GM21390 (cell line): ENCODE data around the gene RRP1B.
A peak's percentile ranks its signal among the peaks of the same experiment; 100 is the strongest.

Source experiments
- ATAC-seq: cut with Tn5 transposase; IDR thresholded peaks from one replicate; pipeline ENCODE4 v1.9.1; 2021; ENCODE audit not compliant: unreplicated experiment

Gene RRP1B

DNA sequence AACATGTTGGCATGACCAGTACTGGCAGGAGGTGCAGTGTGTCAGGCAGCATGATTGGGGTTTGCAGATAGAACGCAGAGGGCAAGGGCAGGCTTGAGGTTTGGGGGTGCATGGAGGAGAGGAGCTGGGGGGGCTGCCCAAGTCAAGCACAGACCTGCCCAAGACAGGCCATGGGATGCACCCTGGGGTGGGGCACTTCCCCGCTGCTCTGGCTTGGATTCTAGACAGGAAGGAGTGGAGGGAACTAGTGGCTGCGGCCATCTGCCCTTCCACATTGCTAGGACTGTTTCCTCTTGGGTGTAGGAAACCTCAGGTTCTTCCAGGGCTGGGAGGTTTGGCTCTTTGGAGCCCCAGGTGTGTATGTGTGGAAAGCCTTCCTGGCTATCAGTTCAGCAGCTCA is 62.6 kb downstream of the RRP1B start:
- ATAC-seq: no peak

DNA sequence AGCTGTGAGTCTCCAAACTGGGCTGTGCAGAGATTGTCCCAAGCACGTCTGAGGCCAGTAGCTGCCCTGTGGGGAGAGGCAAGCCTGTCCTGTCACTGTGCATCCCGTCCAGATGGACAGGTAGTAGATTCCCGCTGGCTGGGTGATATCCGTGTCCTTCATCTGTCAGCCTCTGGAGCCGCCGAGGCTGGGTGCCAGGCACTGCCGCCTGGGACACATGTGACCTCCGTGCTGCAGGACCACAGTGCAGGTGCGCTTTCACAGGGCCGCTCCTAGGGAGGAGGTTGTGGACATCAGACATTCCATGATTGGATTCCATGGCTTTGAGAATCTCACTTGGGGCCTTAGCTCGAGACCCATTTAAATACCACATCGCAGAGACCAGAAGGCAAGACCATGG is 64.3 kb downstream of the RRP1B start:
- no peak for ATAC-seq

DNA sequence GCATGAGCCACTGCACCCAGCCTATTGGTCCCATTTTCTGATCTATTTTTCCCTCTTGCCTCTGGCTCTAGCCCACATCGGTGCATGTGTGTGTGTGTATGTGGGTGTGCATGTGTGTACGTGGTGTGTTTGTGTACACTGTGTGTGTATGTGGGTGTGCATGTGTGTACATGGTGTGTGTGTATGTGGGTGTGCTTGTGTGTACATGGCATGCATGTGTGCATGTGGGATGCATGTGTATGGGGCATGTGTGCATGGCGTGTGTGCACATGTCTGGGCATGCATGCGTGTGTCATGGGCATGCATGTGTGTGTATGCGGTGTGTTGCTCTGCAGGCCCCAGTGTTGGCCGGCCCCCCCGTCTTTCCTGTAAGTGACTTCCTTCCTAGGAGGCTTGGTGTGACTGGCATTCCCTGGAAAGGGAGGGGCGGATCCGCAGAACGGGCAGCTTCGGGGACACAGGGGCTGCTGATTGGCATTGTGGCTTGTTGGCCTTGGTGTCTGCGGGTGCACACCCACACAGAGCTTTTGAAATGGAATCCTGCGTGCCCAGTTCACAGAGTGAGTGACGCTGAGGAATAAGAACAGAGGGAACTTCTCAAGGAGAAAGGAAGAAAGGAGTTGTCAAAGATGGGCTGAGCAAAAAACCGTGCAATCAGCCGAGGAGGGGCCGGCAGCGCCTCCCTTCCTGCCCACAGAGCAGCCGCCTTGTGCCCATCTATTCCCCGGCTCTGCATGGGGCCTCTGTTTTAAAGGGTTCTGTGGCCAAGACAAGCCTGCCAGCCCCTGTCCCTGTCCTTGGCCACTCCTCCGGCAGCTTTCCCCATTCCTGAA is 67.5 kb downstream of the RRP1B start:
- ATAC-seq: no peak

DNA sequence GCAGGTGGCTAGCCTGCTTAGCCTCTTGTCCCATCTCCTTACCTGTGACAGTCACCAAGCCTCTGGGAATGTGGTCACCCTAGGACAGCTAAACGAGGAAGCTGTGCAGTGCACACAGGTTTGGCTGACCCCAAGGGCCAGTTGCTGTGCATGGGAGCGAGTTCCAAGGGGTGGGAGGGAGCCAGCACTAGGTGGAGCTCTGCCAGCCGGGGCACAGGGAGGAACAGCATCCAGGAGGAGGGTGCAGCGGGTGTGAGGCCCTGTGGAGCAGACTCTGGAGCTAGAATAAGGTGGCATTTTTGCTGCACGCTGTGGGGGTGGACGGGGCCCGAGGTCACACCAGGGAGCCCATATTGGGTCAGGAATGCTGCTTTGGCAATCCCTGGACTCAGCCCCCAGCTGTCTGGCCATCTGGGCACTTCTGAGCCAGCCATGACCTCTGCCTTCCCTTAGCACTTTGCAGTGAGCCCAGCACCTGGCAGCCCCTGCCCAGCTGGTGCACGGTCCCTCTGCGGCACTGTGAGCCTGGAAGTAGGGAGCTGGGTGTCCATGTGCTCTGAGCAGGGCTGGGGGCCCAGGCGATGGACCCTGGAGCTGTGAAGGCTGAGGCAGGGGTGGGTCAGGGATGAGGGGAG is 68.3 kb downstream of the RRP1B start:
- ATAC-seq: no peak

DNA sequence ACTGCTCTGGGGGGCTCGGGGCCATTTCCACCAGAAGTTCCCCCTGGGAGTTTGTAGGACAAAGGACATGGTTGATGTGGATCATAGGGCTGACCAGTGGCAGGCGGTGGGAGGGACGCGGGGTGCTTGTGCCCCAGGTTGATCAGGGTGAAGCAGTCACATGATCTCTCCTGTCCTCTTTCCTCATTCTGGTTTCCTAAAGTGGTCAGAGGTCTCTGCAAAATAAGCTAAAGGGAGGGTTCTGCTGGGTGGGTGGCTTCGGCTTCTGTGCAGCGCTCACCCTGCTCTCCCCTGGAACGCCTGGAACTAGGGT is 68.8 kb downstream of the RRP1B start:
- no peak for ATAC-seq

DNA sequence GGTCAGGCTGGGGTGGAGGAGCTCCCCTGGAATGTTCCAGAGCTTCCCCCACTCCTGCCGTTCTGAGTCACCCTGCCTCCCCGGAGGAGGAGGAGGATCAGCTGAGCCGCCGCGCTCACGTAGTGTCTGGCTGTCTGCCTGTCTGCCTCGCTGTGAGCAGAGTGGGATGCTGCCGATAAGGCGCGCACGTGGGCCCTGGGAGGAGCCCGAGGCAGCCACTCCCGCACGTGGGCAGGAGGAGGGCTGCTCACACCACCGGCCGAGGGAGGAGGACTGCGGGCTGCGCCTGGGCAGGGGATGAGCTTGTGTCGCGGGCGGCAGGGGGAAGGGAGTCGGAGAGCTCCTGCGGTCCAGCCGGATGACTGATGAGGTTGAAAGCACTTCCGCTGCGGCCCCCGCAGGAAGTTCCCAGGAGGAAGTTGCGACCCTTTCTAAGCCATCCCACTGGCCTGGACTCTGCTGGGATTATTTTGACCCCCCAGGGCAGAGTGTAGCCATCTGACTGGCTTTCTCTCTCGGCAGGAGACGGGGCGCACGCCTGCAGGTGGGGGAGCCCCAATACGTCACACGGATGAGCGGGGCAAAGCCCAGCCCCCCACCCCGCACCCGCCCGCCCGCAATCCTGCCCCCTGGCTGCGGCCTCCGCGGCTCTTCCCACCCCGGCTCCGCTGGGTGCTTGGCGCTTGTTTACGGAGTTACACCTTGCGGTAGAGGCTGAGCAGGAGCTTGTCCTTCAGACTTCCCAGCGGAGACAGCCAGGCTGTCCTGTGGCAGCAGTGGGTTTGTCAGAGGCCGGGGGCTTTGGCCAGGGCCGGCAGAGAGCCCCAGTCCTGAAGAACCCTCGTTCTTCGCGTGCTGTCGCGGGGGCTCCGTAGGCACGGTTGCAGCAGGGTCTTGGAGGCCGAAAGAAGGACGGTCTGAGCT is 69.4 kb downstream of the RRP1B start:
- ATAC-seq: peak; percentile 63

DNA sequence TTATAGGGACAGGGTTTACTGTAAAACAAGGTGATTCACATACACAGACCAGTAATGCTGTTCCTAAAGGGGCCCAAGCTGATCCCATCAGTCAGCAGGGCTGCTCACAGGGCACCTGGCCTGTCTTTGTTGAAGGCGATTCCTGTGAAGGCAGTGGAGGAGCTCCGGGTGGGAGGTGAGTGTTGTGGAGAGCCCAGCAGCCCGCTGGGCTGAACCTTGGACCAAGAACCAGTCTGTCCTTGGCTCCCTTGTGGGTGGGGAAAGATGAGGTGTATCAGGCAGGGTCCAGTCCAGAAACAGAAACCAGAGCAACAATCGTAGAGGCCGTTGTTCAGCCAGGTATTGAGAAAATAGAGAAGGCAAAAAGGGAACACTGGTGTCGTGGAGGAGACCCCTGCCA is 72.1 kb downstream of the RRP1B start:
- ATAC-seq: no peak

DNA sequence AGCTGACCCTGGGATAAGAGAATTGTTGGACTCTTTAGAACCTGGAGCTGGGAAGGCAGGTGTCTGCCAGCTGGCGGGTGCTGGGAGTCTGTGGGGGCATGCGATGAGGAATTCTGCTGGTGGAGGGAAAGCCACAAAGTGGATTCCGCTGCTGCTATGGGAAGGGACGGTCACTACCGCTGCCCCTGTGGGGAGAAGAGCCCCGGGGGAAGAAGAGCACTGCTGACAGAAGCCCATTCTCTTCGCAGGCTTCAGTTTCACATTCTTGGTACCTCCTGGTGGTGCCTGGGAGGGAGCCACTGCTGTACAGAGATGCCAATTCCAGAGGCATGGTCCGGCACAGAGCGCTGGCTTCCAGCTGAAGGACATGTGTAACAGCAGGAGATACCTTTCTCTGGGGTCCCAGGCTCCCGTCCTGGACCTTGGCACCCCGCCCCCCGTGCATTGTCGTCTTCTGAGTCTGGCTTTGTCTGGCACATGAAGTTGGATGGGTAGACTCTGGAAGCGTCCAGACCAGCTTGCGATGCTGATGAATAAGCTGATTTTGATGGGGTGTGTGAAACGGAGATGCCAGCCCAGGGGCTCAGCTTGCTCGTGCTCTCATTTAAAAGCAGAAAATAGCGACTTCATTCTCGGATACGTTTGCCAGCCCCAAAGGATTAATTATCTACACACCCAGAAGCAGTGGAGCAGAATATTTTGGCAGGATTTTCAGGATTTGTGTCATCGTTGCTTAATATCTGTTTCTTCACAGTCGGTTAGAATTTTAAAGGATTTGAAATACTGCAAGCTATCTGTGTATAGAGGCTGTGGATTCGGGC is 72.7 kb downstream of the RRP1B start:
- no peak for ATAC-seq

DNA sequence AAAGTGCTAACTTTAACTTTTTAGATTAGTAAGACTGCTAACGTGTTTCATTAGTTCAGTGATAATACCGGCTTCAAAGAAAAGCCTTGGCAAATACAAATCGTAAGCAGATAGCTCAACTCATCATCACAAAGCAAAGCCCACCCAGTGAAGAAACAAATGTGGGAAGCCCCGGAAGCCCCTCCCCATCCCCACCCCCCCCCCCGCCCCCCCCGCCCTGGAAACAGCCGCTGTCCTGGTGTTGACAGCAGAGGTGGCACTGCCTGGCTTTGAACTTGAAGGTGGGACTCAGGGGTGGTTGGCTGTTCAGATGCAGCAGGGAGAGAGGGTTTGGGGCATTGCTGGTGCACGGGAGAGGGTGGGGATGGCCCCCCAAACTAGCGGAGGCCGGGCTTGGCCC is 73.7 kb downstream of the RRP1B start:
- no peak for ATAC-seq

DNA sequence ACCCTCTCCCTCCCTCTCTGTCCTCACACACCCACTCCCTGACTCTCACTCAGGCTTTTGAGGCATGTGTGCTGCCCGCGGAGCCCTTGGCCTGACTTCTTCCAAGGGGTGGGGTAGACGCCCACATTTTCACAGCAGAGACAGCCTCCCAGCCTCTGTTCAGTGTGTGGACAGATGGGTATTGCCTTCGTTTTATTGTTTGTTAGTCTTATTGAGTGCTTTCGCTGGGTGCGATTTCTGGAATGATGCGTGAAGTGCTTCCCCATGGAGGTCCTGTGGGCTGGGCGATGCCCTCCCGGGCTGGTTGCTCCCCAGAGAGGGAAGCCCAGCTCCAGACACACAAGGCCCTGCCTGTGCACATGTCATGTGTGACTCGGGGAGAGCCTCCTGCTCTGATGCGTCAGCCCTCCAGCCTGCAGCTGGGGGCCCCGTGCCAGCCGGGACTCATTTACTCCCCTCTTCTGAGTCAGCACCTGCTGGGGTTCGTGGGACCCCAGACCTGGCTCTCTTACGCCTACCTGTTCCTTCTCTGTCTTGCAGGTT is 74.2 kb downstream of the RRP1B start:
- no peak for ATAC-seq

DNA sequence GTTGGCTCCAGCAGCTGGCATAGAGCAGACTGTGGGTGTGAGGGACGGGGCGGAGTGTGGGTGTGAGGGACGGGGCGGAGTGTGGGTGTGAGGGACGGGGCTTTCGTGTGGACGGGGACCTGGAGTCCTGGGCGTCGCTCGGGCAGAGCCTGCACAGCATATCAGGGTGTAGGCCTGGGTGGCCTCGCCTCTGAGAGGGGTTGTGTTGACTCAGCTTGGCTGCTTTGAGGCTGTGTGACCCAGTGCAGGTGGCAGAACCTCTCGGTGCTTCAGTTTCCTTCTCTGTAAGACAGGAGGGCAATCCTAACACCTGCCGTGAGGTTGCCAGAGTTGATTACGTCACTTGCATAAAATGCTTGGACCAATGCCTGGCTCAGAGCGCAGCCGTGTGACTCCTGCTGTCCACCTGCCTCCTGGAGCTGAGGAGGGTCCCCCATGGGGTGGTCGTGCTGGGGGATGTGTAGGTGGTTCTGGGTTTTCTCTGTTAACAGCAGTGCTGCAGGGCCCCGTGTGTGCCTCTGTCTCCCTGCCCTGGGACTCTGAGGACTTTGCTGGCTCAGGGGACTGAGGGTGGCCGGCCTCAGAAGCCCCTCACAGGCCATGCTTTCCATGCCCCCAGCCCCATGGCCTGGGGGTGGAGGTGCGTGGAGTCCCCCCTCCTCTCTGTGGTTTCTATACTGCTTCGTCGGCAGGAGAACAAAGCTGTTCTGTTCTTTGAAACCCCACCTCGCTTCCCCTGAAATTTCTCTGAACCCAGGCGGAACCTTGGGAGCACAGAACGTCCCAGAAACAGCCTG is 75.0 kb downstream of the RRP1B start:
- no peak for ATAC-seq

DNA sequence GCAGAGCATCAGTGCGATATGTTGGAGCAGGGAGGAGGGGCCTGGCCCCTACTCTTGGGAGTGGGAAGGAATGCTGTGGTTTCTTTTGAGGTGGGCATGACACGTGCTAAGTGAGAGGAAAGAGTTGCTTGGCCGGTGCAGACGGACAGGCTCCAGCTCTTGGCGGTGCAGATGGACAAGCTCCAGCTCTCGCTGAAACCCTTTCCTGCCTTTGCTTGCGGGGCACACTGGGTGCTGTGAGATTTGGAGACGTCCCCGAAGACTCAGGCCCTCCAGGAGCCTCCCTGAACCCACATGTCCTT is 75.5 kb downstream of the RRP1B start:
- ATAC-seq: no peak

DNA sequence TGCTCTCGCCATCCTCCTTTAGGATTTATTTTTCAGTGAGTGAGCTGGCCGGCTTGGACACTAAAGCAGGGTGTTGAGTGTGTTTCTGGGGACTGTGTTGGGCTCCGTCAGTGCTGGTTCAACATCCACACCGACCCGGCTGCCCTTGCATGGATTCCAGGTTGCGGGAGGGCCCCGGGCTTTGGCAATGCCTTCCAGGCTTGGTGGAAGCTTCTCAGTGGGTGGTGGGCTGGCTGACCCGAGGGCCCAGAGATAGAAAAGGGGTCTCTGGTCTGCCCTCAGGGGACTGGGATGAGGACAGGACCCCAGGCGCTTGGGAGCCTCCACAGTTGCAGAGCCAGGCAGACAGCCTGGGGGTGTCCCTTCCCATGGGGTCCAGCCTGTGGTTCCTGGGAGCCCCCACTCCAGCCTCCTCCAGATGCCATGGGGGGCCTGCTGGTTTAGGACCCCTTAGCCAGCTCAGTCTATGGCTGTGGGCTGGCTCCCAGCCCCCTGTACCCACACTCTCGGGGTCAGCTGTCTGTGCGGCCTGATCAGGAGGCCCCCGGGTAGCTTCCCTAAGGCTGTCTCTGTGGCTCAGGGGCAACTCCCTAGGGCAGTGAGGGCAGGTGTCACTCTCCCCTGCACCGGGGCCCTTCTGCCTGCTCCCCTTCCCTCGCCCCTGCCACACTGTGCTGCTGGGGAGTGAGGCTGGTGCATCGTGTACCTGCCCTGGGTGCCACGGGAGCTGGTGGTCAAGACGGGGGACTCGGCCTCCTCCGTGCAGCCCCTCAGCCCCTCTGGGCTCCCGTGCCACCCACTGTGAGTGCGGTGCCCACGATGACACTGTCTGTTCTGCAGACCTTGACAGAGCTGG is 76.1 kb downstream of the RRP1B start:
- no peak for ATAC-seq

DNA sequence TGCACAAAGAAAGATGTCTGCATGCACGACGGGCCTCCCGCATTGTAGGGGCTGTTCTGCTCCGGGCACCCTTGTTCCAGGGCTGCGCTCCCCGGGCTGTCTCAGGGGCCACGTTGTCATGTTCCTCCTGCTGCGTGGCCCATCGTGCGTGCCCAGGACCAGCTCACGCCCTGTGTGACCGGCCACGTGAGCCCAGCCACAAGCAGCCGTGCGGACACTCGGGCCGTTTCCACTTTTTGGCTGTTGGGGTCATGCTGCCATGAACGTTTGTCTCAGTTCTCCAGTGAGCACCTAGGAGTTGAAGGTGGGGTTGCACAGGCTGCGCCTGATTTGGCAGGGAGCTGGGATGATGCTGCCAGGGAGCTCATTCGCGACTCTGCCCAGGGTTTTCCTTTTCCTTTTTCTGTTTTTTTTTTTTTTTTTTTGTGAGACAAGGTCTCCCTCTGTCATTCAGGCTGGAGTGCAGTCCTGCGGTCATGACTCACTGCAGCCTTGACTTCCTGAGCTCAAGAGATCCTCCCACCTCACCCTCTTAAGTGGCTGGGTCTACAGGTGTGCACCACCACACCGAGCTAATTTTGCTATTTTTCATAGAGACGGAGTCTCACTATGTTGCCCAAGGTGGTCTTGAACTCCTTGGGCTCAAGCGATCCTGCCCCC is 77.0 kb downstream of the RRP1B start:
- no peak for ATAC-seq

DNA sequence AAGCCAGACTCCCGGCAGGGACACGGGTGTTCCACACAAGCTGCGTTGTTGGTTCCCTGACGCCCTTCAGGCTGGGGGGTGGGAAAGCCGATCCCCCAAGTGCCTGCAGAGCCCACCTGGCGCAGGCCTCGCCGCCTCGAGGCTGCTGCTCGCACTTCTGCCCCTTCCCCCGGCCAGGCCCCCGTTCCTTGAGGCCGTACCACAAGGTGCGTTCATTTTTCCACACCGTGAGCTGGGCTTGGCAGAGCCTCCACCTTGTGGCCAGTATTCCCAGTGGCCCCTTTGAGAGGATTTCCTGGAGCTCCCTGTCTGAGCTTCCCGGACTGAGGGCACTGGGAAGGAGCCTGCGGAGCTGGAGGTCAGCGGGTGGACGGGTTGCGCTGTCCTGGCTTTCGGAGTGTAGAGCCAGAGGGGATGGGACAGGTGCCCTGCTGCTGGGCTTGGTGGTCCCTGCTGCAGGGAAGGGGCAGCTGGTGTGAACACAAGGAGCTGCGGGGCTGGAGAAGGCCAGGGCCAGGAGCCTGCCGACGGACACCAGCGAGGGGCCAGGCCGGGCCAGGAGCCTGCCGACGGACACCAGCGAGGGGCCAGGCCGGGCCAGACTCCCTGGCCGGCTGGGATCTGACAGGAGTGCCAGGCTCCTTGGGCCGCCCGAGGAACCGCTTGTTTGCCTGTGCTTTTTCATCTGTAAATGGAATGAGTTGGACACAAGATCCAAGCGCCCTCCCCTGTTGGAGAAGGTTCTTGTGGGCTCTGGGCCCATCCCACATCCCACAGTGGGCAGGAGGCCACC is 78.0 kb downstream of the RRP1B start:
- no peak for ATAC-seq

DNA sequence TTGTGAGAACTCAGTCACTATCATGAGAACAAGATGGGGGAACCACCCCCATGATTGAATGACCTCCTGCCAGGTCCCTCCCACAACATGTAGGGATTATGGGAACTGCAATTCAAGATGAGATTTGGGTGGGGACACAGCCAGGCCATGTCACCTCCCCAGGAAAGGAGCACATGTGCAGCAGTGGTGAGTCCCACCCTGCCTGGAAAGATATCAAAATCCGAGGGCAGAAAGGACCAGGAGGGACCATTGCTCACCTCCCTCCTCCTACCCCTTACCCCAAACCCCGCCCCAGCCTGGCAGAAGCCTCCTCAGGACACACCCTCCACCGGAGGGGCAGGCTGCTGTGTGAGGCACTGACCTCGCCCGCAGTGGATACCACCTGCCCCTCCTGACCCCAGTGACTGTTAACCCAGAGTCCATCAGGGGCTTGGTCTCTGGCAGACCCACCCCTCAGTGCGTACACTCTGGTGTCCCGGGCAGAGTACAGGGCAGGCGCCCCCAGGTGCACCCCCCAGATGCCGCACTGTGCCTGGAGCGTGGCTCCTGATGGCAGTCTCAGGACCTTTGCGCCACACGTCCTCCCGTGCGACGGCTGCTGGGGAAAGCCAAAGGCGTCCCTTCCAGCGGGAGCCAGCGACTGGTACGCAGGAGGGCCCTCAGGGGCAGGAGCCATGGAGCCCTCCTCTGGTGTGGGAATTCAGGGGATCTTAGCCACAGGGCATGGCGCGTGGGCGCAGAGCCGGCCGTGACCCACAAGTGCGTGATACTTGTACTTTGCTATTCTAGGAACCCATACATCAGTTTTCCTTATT is 80.5 kb downstream of the RRP1B start:
- ATAC-seq: no peak
